WTC11 (cell line): ENCODE measurements around the gene TGFBR2. TPM values are rescaled to one million over a fixed set of nuclear protein-coding genes. Genes with fewer than 3 reads are reported as not detected.

Experiments
- ATAC-seq: fragments of 200-7000 bp; cut with Tn5 transposase; 2 replicates; pipeline ENCODE4 v1.10.0; 2021; ENCODE audit warnings: mild to moderate bottlenecking, moderate library complexity
- CTCF ChIA-PET: fragments of 300-600 bp; sonication (Branson Sonifier 250); formaldehyde crosslinking; loops from one replicate; lab custom pipeline; 2021; ENCODE audit warnings: antibody characterized with exemption; lab: Charles Lee
- POLR2A ChIA-PET: fragments of 350-600 bp; sonication (Branson Sonifier 250); formaldehyde crosslinking; loops from one replicate; lab custom pipeline; 2021; ENCODE audit warnings: antibody characterized with exemption; lab: Charles Lee
- DNase-seq: peaks from one replicate; pipeline ENCODE4 v3.0.0; 2021; ENCODE audit warnings: low spot score
- H3K27ac Mint-ChIP-seq: 2 replicates; pipeline ENCODE4 v1.8.0; 2021; ENCODE audit warnings: mixed read lengths
- H3K27me3 Mint-ChIP-seq: 2 replicates; pipeline ENCODE4 v1.8.0; 2021; ENCODE audit warnings: low read depth, mild to moderate bottlenecking, moderate library complexity, mixed read lengths
- H3K36me3 Mint-ChIP-seq: 2 replicates; pipeline ENCODE4 v1.8.0; 2021; ENCODE audit warnings: mixed read lengths
- H3K4me1 Mint-ChIP-seq: 2 replicates; pipeline ENCODE4 v1.8.0; 2022; ENCODE audit warnings: mixed read lengths
- H3K4me3 Mint-ChIP-seq: 2 replicates; pipeline ENCODE4 v1.8.0; 2021; ENCODE audit warnings: mild to moderate bottlenecking, moderate library complexity, mixed read lengths
- H3K9me3 Mint-ChIP-seq: 2 replicates; pipeline ENCODE4 v1.8.0; 2021; ENCODE audit warnings: mixed read lengths
- ATF3 ChIP-seq: sonication (generic); formaldehyde crosslinking; conservative IDR thresholded peaks from 2 replicates; pipeline ENCODE4 v1.8.1; 2022; ENCODE audit warnings: mild to moderate bottlenecking, missing genetic modification reagents
- ATF6 ChIP-seq: sonication (generic); formaldehyde crosslinking; IDR thresholded peaks from 2 replicates; pipeline ENCODE4 v1.8.1; 2023; ENCODE audit warnings: mild to moderate bottlenecking, missing genetic modification reagents
- CREM ChIP-seq: sonication (generic); formaldehyde crosslinking; IDR thresholded peaks from 2 replicates; pipeline ENCODE4 v1.8.1; 2022; ENCODE audit warnings: mild to moderate bottlenecking, missing genetic modification reagents, moderate library complexity
- E2F4 ChIP-seq: sonication (generic); formaldehyde crosslinking; IDR thresholded peaks from 2 replicates; pipeline ENCODE4 v1.8.1; 2022; ENCODE audit warnings: low read depth, mild to moderate bottlenecking, moderate library complexity, missing genetic modification reagents, borderline replicate concordance
- ETV6 ChIP-seq: sonication (generic); formaldehyde crosslinking; IDR thresholded peaks from 2 replicates; pipeline ENCODE4 v1.8.1; 2022; ENCODE audit warnings: mild to moderate bottlenecking, missing genetic modification reagents
- FOXJ3 ChIP-seq: sonication (generic); formaldehyde crosslinking; IDR thresholded peaks from 2 replicates; pipeline ENCODE4 v1.9.0; 2021; ENCODE audit warnings: missing genetic modification reagents, mild to moderate bottlenecking, borderline replicate concordance
- GTF2I ChIP-seq: fragments of 250-450 bp; sonication (Bioruptor Pico); conservative IDR thresholded peaks from 2 replicates; pipeline ENCODE4 v1.4.0; 2021; ENCODE audit warnings: mild to moderate bottlenecking
- HMGA2 ChIP-seq: fragments of 250-450 bp; sonication (Bioruptor Pico); IDR thresholded peaks from 2 replicates; pipeline ENCODE4 v1.4.0; 2021; ENCODE audit warnings: mild to moderate bottlenecking, moderate library complexity
- IRF1 ChIP-seq: sonication (generic); formaldehyde crosslinking; IDR thresholded peaks from 2 replicates; pipeline ENCODE4 v1.8.0; 2023; ENCODE audit warnings: missing genetic modification reagents
- IRF2 ChIP-seq: sonication (generic); formaldehyde crosslinking; IDR thresholded peaks from 2 replicates; pipeline ENCODE4 v1.8.0; 2022; ENCODE audit warnings: low read depth, missing genetic modification reagents, borderline replicate concordance
- MYBL2 ChIP-seq: sonication (generic); formaldehyde crosslinking; IDR thresholded peaks from 2 replicates; pipeline ENCODE4 v1.8.1; 2023; ENCODE audit warnings: mild to moderate bottlenecking, moderate library complexity, missing genetic modification reagents
- NFE2L1 ChIP-seq: sonication (generic); formaldehyde crosslinking; IDR thresholded peaks from 2 replicates; pipeline ENCODE4 v1.8.1; 2023; ENCODE audit warnings: missing genetic modification reagents
- NR1H2 ChIP-seq: sonication (generic); formaldehyde crosslinking; IDR thresholded peaks from 2 replicates; pipeline ENCODE4 v1.9.0; 2021; ENCODE audit warnings: mild to moderate bottlenecking, moderate library complexity, missing genetic modification reagents
- TCF7 ChIP-seq: sonication (generic); formaldehyde crosslinking; IDR thresholded peaks from 2 replicates; pipeline ENCODE4 v1.8.0; 2022; ENCODE audit warnings: mild to moderate bottlenecking, low read depth, missing genetic modification reagents, moderate library complexity
- TEAD4 ChIP-seq: sonication (generic); formaldehyde crosslinking; IDR thresholded peaks from 2 replicates; pipeline ENCODE4 v1.8.0; 2022; ENCODE audit warnings: mild to moderate bottlenecking, missing genetic modification reagents
- USF1 ChIP-seq: sonication (generic); formaldehyde crosslinking; IDR thresholded peaks from 2 replicates; pipeline ENCODE4 v1.8.0; 2022; ENCODE audit warnings: mild to moderate bottlenecking, missing genetic modification reagents
- ZNF138 ChIP-seq: sonication (generic); formaldehyde crosslinking; conservative IDR thresholded peaks from 2 replicates; pipeline ENCODE4 v1.8.1; 2022; ENCODE audit warnings: mild to moderate bottlenecking, moderate library complexity, missing genetic modification reagents
- ZNF263 ChIP-seq: sonication (generic); formaldehyde crosslinking; IDR thresholded peaks from 2 replicates; pipeline ENCODE4 v1.8.1; 2022; ENCODE audit warnings: low read depth, mild to moderate bottlenecking, moderate library complexity, missing genetic modification reagents
- ZNF423 ChIP-seq: fragments of 250-450 bp; sonication (Bioruptor Pico); IDR thresholded peaks from 2 replicates; pipeline ENCODE4 v2.1.2; 2022; ENCODE audit warnings: mild to moderate bottlenecking, moderate library complexity
- ZNF425 ChIP-seq: fragments of 250-450 bp; sonication (Bioruptor Pico); conservative IDR thresholded peaks from 2 replicates; pipeline ENCODE4 v1.9.0; 2021; ENCODE audit warnings: mild to moderate bottlenecking
- ZNF671 ChIP-seq: fragments of 250-450 bp; sonication (Bioruptor Pico); IDR thresholded peaks from 2 replicates; pipeline ENCODE4 v1.8.0; 2021; ENCODE audit warnings: mild to moderate bottlenecking
- ZSCAN18 ChIP-seq: fragments of 250-450 bp; sonication (Bioruptor Pico); IDR thresholded peaks from 2 replicates; pipeline ENCODE4 v2.1.2; 2022; ENCODE audit warnings: mild to moderate bottlenecking, moderate library complexity
- total RNA-seq: library from RNA; stranded (reverse); gene quantifications from 3 replicates; pipeline ENCODE4 v1.2.3, GENCODE V29; 2021

Gene TGFBR2
- total RNA-seq, 1 experiment from 2014 or later, result 9.6 TPM

GRCh38 chr3:30673425-30674341 lies 67.3 kb downstream of the TGFBR2 start (continued):
- TF ChIP-seq USF1 (CRISPR knock-in tag) (no peak), FOXJ3 (CRISPR knock-in tag) (no peak), ZSCAN18 (CRISPR knock-in tag) (no peak), NR1H2 (CRISPR knock-in tag) (no peak), TCF7 (no peak), ZNF425 (CRISPR knock-in tag) (no peak), ZNF263 (CRISPR knock-in tag) (no peak), E2F4 (CRISPR knock-in tag) (no peak)

GRCh38 chr3:30675006-30675405 lies 68.6 kb downstream of the TGFBR2 start:
- peaks cover 79% of the 10 kb centered on the region for H3K36me3 Mint-ChIP-seq
- TF ChIP-seq ATF3 (CRISPR knock-in tag), result no peak
- TF ChIP-seq IRF2 (CRISPR knock-in tag), result no peak
- TF ChIP-seq GTF2I (CRISPR knock-in tag), result no peak
- TF ChIP-seq ETV6 (CRISPR knock-in tag), result no peak
- no peak for TF ChIP-seq ZNF423
- TF ChIP-seq IRF1 (CRISPR knock-in tag), result no peak
- no peak for TF ChIP-seq FOXJ3 (CRISPR knock-in tag)
- TF ChIP-seq ZNF138, result no peak
- no peak for TF ChIP-seq NFE2L1 (CRISPR knock-in tag)
- H3K9me3 Mint-ChIP-seq, result no peaks in the 10 kb centered on the region
- POLR2A ChIA-PET, result no interaction called here
- CTCF ChIA-PET, result no interaction called here
- H3K27ac Mint-ChIP-seq, result no peak overlapping the region
- DNase-seq (no peak), ATAC-seq (no peak)
- peaks cover 20% of the 10 kb centered on the region for H3K4me1 Mint-ChIP-seq
- no peaks in the 10 kb centered on the region for H3K27me3 Mint-ChIP-seq
- H3K4me3 Mint-ChIP-seq, result no peak overlapping the region

- no peak overlapping the region for H3K4me3 Mint-ChIP-seq
- ATAC-seq (no peak), DNase-seq (no peak)
- POLR2A ChIA-PET, result no interaction called here
- peaks cover 75% of the 10 kb centered on the region for H3K36me3 Mint-ChIP-seq
- peaks cover 27% of the 10 kb centered on the region for H3K4me1 Mint-ChIP-seq
- no peak overlapping the region for H3K27ac Mint-ChIP-seq
- H3K27me3 Mint-ChIP-seq, result no peaks in the 10 kb centered on the region
- CTCF ChIA-PET, result no interaction called here
- no peaks in the 10 kb centered on the region for H3K9me3 Mint-ChIP-seq
- TF ChIP-seq MYBL2 (no peak), TEAD4 (no peak), HMGA2 (CRISPR knock-in tag) (no peak), E2F4 (CRISPR knock-in tag) (no peak), ZNF671 (CRISPR knock-in tag) (no peak), CREM (CRISPR knock-in tag) (no peak), ATF6 (CRISPR knock-in tag) (no peak)
Observed at GRCh38 chr3:30675774-30676173, 69.4 kb downstream of the TGFBR2 start.
